ENCODE data around the gene EHD4. TPM values are rescaled to one million over a fixed set of nuclear protein-coding genes. Genes with fewer than 3 reads are reported as not detected.

The EHD4 gene
- total RNA-seq, 1 donor from 2014 or later = 20.9 TPM

GRCh38 chr15:41887161-41887560 lies 85.2 kb downstream of the EHD4 start:
- TF ChIP-seq CTCF (IDR thresholded peaks at IDR 0.05) = no peak
- peaks cover 11% of the 10 kb centered on the region for H3K4me1 Mint-ChIP-seq (ENCODE audit: unreplicated experiment)
- H3K27ac Mint-ChIP-seq (ENCODE audit: unreplicated experiment) = no peak overlapping the region
- H3K27me3 Mint-ChIP-seq (ENCODE audit: unreplicated experiment) = no peaks in the 10 kb centered on the region
- no peaks in the 10 kb centered on the region for H3K9me3 Mint-ChIP-seq (ENCODE audit: unreplicated experiment)
- no peak for DNase-seq (ENCODE audit: extremely low spot score, unreplicated experiment)
- H3K36me3 Mint-ChIP-seq (ENCODE audit: unreplicated experiment) = no peaks in the 10 kb centered on the region
- no peak overlapping the region for H3K4me3 Mint-ChIP-seq (ENCODE audit: unreplicated experiment)

- no peaks in the 10 kb centered on the region for H3K27me3 Mint-ChIP-seq (ENCODE audit: unreplicated experiment)
- H3K27ac Mint-ChIP-seq (ENCODE audit: unreplicated experiment) = no peak overlapping the region
- no peaks in the 10 kb centered on the region for H3K36me3 Mint-ChIP-seq (ENCODE audit: unreplicated experiment)
- H3K4me1 Mint-ChIP-seq (ENCODE audit: unreplicated experiment) = peaks cover 11% of the 10 kb centered on the region
- DNase-seq (ENCODE audit: extremely low spot score, unreplicated experiment) = no peak
- TF ChIP-seq CTCF (IDR thresholded peaks at IDR 0.05) = no peak
- H3K9me3 Mint-ChIP-seq (ENCODE audit: unreplicated experiment) = no peaks in the 10 kb centered on the region
- no peak overlapping the region for H3K4me3 Mint-ChIP-seq (ENCODE audit: unreplicated experiment)
Measured at GRCh38 chr15:41886741-41887140, 85.6 kb downstream of the EHD4 start.

GRCh38 chr15:41885841-41886240 lies 86.5 kb downstream of the EHD4 start:
- TF ChIP-seq CTCF (IDR thresholded peaks at IDR 0.05) = no peak
- no peaks in the 10 kb centered on the region for H3K36me3 Mint-ChIP-seq (ENCODE audit: unreplicated experiment)

GRCh38 chr15:41885321-41885720 lies 87.0 kb downstream of the EHD4 start:
- H3K27me3 Mint-ChIP-seq (ENCODE audit: unreplicated experiment) = no peaks in the 10 kb centered on the region
- TF ChIP-seq CTCF (IDR thresholded peaks at IDR 0.05) = no peak
- DNase-seq (ENCODE audit: extremely low spot score, unreplicated experiment) = no peak

More at GRCh38 chr15:41885841-41886240, 86.5 kb downstream of the EHD4 start:
- H3K4me1 Mint-ChIP-seq (ENCODE audit: unreplicated experiment) = peaks cover 11% of the 10 kb centered on the region
- no peaks in the 10 kb centered on the region for H3K9me3 Mint-ChIP-seq (ENCODE audit: unreplicated experiment)
- no peaks in the 10 kb centered on the region for H3K27me3 Mint-ChIP-seq (ENCODE audit: unreplicated experiment)
- H3K4me3 Mint-ChIP-seq (ENCODE audit: unreplicated experiment) = no peak overlapping the region
- H3K27ac Mint-ChIP-seq (ENCODE audit: unreplicated experiment) = no peak overlapping the region
- no peak for DNase-seq (ENCODE audit: extremely low spot score, unreplicated experiment)

GRCh38 chr15:41884458-41884857 lies 87.9 kb downstream of the EHD4 start:
- H3K4me3 Mint-ChIP-seq (ENCODE audit: unreplicated experiment) = no peak overlapping the region
- DNase-seq (ENCODE audit: extremely low spot score, unreplicated experiment) = no peak

More at GRCh38 chr15:41885321-41885720, 87.0 kb downstream of the EHD4 start:
- no peak overlapping the region for H3K4me3 Mint-ChIP-seq (ENCODE audit: unreplicated experiment)
- no peaks in the 10 kb centered on the region for H3K36me3 Mint-ChIP-seq (ENCODE audit: unreplicated experiment)
- H3K27ac Mint-ChIP-seq (ENCODE audit: unreplicated experiment) = peak overlapping the region; percentile 35
- H3K4me1 Mint-ChIP-seq (ENCODE audit: unreplicated experiment) = peaks cover 11% of the 10 kb centered on the region
- no peaks in the 10 kb centered on the region for H3K9me3 Mint-ChIP-seq (ENCODE audit: unreplicated experiment)

More at GRCh38 chr15:41884458-41884857, 87.9 kb downstream of the EHD4 start:
- Mint-ChIP-seq H3K9me3 (ENCODE audit: unreplicated experiment) (no peaks in the 10 kb centered on the region), H3K27ac (ENCODE audit: unreplicated experiment) (no peak overlapping the region), H3K4me1 (ENCODE audit: unreplicated experiment) (peaks cover 11% of the 10 kb centered on the region), H3K27me3 (ENCODE audit: unreplicated experiment) (no peaks in the 10 kb centered on the region), H3K36me3 (ENCODE audit: unreplicated experiment) (no peaks in the 10 kb centered on the region)
- TF ChIP-seq CTCF (IDR thresholded peaks at IDR 0.05) = no peak

Measured in osteocyte (in vitro differentiated cells).